ENCODE data around the gene OTOGL.

DNA sequence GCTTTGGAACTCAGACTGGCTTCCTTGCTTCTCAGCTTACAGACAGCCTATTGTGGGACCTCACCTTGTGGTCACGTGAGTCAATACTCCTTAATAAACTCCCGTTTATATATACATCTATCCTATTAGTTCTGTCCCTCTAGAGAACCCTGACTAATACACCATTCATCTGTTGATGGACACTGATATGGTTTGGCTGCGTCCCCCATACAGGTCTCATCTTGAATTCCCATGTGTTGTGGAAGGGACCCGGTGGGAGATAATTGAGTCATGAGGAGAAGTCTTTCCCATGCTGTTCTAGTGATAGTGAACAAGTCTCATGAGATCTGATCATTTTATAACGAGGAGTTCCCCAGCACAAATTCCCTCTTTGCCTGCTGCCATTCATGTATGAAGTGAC is 57.0 kb downstream of the OTOGL start:
- TF ChIP-seq CREB1 (IDR thresholded peaks at IDR 0.05; ENCODE audit: low read depth) (no peak), EGR1 (IDR thresholded peaks at IDR 0.05) (no peak), EP300 (IDR thresholded peaks at IDR 0.05; ENCODE audit: borderline replicate concordance) (no peak), ZBTB7A (IDR thresholded peaks at IDR 0.05; ENCODE audit: low read depth) (no peak)
- TF ChIP-seq, protein P1, sequence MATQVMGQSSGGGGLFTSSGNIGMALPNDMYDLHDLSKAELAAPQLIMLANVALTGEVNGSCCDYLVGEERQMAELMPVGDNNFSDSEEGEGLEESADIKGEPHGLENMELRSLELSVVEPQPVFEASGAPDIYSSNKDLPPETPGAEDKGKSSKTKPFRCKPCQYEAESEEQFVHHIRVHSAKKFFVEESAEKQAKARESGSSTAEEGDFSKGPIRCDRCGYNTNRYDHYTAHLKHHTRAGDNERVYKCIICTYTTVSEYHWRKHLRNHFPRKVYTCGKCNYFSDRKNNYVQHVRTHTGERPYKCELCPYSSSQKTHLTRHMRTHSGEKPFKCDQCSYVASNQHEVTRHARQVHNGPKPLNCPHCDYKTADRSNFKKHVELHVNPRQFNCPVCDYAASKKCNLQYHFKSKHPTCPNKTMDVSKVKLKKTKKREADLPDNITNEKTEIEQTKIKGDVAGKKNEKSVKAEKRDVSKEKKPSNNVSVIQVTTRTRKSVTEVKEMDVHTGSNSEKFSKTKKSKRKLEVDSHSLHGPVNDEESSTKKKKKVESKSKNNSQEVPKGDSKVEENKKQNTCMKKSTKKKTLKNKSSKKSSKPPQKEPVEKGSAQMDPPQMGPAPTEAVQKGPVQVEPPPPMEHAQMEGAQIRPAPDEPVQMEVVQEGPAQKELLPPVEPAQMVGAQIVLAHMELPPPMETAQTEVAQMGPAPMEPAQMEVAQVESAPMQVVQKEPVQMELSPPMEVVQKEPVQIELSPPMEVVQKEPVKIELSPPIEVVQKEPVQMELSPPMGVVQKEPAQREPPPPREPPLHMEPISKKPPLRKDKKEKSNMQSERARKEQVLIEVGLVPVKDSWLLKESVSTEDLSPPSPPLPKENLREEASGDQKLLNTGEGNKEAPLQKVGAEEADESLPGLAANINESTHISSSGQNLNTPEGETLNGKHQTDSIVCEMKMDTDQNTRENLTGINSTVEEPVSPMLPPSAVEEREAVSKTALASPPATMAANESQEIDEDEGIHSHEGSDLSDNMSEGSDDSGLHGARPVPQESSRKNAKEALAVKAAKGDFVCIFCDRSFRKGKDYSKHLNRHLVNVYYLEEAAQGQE (IDR thresholded peaks at IDR 0.05; ENCODE audit: low read depth): no peak
- TF ChIP-seq, protein P2, sequence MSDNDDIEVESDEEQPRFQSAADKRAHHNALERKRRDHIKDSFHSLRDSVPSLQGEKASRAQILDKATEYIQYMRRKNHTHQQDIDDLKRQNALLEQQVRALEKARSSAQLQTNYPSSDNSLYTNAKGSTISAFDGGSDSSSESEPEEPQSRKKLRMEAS (IDR thresholded peaks at IDR 0.05): no peak
